Activated CD8-positive, alpha-beta memory T cell treated with anti-CD3 and anti-CD28 coated beads for 24 hours (primary cell): ENCODE measurements around the gene CLCN2.

ENCODE experiments used
- DNase-seq: peaks from one replicate; pipeline ENCODE4 v3.0.0-alpha.2; 2020

Gene CLCN2

DNA sequence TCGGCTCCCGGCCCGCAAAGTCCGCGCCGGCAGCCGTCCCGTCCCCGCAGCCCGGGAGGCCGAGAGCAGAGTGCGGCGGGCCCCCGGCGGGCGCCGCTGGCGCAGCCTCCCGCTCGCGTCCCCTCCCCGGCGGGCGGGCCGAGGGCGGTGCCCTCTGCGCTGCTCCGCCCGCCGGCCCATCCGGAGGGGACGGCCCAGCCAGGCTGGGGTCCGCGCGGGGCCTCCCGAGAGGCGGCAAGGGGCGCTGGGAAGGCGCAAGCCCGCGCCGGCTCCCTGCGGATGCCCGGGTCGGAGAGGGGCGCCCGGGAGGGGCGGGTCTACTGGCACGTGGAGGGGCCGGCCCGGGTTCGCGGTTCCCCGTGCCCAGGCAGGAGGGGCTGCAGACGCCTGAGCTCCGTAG is at the start of gene CLCN2, which contains the start of gene POLR2H:
Gene CLCN2 (minus strand): TSS at position 74 of the 400 bp plus-strand sequence. CDS start 126 bp downstream, outside the sequence.
Gene POLR2H (plus strand): TSS at position 179 of the 400 bp plus-strand sequence. CDS start 1,783 bp downstream, outside the sequence.
- no peak for DNase-seq

DNA sequence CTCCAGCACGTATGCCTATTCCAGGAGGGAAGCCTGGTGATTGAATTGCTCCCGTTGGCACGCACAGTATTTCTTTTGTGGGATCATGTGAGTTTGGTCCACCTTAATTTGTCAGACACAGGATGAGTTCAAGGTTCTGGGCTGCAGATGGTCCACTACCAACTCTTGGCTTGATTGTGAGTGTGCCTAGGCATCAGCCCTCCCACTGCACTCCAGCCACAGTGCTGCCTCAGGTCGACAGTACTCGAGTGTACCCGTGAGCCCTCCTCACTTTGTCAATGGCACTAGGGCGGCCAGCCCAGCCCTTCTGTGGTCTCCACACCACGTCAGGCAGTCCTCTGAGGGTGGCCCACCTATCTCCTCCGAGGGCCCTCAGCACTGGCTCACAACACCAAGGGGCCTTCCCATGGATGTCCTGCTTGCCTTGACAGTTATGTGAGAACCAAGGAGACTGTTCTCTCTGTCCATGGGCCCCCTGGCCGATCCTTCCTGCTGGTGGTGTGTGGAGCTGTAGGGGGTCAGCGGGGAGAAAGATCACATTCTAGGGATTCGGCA is 48.6 kb upstream of the CLCN2 start:
- no peak for DNase-seq

DNA sequence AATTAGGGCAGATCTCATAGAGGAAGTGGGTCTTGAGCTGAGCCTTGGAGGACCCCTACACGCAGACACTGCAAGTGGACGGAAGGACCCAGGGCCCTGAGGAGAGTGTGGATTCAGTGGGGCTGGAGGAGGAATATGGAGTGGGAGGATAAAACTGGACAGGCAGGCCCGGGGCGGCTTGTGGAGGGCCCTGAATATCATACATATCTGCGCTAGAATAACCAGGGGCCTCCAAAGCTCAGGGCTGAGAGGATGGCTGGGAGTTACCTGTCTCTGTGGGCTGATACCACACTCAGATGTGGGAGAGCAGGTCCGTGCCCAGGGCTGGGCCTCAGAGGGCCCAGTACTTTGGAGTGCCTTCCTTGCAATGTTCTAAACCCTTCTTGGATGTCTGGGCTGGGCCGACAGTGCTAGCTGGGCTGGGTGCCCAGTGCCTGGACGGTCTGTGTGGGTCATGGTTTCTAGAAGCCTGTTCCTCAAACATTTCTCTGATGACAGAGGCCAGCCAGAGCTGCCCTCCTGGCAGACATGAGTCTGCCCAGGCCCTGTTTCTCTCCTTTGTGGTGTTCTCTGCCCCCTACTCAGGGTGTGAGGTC is 48.0 kb upstream of the CLCN2 start:
- DNase-seq: no peak

DNA sequence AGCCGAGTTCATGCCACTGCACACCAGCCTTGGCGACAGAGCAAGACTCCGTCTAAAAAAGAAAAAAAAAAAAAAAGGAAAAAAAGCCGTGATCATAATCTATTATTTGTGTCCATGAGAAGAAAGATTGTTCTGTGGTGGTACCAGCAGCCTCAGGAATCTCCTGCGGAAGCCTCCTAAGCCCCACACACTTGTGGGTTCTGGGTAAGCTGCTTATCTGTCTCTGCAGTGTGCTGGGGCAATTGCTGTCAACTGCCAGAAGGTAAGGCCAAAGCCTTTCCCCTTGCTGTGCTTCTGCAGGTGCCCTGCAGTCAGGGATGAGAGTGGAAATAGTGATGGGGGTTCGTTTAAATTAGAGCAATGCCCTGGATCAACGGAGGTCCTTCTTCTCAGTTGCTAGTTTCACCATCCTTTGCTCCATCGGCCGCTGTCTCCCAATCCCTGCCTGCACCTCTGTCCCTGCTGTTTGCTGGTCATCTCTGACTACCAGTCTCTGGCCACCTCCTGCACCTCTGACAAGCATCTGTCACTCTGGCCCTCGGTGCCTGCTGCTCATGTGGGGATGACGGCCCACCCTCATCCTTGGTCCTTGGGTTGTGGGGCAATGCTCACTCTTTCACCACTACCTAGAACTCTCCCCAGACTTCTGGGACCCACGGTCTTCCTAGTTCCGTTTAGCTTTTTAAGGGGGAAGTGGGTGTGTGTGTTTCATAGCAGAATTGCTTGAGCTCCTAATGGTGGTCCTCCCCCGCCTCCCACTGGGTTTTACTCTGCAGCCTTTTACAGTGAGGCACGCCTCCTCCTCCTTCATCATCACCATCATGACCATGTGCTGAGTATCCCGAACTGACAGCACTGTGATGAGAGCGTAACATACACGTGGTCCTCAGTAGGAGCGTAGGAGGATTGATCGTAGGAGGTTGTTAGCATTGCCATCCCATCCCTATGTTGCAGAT is 43.9 kb upstream of the CLCN2 start:
- DNase-seq: no peak

DNA sequence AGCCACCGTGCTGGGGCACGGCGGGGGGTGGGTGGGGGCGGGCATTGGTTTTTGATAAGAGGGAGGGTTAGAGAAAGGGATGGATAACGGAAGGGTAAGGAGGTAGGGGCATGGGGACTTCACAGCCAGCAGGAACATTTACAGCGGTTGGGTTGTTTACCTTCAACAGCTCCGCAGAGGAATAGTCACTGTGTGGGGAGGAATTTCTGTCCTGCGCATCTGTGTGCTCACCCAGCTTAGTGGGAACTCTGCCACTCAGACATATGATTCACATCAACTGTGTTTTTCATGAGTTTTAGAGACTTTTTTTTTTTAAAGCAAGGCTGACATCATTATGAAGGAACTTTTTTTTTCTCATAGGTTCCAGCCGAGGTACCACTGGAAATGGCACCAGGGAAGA is 38.0 kb upstream of the CLCN2 start:
- no peak for DNase-seq

DNA sequence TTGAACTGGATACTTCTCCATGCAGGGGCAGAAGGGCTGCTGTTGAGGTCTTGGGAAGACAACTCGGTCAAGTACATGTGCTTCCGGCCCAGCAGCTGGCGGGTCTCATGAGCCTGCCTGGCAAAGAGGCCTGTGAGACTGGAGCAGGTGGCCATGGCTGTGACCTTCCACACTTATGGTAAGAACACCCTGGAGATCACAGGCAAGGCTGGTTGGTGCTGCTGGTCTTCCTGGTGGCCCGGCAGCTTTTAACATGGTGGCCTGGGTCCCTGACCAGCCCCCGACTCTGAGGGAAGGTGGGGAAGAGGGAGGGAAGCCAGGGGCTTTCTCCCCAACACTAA is 33.9 kb upstream of the CLCN2 start:
- no peak for DNase-seq

DNA sequence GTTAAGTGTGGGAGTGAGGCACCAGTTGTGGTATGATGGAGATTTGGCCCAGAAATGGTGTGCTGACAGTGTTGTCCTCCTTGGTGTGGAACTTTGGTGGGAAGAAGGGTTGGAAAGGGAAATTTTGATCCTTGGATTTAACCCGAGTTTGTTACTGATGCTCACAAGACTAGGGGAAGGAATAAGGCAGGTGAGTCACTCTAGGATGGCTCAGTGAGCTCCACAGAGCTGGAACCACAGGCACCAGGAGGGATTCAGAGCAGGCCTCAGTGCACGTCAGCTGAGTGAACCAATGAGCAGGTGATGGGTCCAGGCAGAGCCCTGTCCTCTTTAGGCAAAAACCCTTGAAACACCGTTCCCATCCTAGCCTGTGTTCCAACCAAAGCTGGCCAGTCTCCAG is 29.9 kb upstream of the CLCN2 start:
- DNase-seq: no peak

DNA sequence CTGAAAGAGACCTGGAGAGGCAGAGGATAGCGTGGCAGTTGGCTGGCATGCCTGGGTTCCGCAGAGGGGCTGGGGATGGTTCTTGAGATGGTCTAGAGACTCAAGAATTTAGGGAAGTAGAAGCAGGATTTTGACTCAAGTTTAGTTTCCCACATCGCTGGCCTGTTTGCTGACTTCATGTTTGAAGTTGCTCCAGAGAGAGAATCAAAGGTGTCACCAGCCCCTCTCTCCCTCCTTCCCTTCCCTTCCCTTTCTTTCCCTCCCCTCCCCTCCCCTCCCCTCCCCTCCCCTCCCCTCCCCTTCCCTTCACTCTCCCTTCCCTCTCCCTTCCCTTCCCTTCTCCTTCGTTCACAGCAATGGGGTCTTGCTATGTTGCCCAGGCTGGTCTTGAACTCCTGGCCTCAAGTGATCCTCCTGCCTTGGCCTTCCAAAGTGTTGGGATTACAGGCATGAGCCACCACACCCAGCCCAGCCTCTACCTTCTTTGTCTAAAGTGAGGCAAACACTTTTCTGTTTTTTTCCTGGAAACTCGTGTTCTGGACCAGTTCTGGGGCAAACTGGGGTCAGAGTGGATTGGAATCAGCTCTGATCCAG is 28.6 kb upstream of the CLCN2 start:
- no peak for DNase-seq

DNA sequence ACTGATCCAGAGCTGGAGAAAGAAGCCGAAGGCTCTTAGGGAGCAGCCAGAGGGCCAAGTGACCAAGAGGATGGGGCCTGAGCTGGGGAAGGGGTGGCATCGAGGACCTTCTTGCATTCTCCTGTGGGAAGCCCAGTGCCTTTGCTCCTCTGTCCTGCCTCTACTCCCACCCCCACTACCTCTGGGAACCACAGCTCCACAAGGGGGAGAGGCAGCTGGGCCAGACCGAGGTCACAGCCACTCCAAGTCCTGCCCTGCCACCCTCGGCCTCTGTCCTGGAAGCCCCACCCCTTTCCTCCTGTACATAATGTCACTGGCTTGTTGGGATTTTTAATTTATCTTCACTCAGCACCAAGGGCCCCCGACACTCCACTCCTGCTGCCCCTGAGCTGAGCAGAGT is 28.0 kb upstream of the CLCN2 start:
- DNase-seq: no peak

DNA sequence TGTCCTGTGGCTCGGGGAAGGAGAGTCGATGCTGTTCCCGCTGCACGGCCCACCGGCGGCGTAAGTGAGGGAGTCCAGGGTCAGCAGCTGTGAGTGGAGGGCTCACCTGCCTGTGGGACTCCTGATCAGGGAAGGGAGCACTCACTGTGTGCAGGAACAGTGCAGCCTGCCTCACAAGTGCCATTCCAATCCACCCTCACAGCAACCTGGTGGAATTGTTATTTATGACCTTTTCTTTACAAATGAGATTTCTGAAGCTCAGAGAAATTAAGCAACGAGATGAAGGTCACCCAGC is 27.5 kb upstream of the CLCN2 start:
- no peak for DNase-seq

DNA sequence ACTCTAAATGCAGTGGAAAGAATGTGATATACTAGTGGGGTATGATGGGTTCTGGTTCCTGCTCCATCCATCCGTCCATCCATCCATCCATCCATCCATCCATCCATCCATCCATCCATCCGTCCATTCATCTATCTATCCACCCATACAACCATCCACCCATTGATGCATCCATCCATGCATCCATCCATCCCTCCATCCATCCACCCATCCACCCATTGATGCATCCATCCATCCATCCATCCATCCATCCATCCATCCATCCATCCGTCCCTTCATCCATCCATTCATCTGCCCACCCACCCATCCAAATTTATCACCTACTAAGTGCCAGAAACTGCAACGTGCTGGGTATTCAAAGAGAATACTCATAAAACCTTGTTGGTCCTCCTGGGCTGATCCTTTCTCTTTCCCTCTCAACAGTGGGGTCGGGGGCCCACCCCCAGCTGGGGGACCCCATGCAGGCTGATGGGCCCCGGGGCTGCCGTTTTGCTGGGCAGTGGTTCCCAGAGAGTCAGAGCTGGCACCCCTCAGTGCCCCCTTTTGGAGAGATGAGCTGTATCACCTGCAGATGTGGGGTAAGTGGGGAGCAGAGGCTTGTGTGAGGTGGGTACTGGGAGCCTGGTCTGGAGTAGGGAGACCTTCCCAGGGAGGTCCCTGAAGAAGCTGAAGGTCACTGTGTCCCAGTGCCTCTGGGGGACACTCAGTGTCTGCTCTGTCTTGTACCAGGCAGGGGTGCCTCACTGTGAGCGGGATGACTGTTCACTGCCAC is 26.9 kb upstream of the CLCN2 start:
- no peak for DNase-seq

DNA sequence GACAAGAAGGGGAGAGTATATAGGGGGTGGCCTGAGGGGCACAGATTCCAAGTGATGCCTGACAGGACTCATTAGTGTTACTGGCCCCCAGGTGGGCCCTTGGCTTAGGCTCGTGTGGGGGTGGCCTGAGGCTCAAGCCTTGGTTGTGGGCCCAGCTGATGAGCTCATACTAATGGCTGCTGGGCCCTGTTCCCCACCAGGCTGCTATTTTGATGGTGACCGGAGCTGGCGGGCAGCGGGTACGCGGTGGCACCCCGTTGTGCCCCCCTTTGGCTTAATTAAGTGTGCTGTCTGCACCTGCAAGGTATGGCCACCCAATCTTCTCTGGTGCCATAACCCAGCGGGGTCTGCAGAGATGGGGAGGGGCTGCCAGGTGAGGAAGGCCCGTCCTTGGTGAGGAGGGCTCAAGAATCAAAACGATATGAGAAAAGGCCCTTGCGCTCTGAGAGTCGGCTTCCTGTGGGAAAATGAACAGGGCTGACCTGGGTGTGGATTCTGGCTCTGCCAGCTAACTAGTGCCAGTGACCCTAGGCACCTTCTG is 25.8 kb upstream of the CLCN2 start:
- no peak for DNase-seq

DNA sequence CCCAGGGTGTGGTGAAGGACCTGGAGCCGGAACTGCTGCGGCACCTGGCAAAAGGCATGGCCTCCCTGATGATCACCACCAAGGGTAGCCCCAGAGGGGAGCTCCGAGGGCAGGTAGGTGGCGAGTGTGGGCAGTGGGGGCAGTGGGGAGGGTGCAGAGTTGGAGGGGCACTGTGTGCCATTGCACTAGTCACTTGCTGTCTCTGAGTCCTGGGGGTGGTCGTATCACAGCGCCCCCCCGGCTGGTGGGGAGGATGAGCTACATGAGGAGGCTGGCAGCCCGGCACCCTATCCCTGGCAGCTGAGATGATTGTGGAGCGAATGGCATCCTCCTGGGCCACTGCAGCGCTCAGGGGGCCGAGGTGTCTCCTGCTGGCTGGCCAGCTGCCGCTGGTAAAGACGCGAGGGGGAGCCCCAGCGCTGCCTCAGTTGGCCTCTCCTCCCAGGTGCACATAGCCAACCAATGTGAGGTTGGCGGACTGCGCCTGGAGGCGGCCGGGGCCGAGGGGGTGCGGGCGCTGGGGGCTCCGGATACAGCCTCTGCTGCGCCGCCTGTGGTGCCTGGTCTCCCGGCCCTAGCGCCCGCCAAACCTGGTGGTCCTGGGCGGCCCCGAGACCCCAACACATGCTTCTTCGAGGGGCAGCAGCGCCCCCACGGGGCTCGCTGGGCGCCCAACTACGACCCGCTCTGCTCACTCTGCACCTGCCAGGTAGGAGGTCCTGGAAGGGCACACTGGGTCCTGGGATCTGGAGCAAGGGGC is 24.8 kb upstream of the CLCN2 start:
- DNase-seq: no peak

DNA sequence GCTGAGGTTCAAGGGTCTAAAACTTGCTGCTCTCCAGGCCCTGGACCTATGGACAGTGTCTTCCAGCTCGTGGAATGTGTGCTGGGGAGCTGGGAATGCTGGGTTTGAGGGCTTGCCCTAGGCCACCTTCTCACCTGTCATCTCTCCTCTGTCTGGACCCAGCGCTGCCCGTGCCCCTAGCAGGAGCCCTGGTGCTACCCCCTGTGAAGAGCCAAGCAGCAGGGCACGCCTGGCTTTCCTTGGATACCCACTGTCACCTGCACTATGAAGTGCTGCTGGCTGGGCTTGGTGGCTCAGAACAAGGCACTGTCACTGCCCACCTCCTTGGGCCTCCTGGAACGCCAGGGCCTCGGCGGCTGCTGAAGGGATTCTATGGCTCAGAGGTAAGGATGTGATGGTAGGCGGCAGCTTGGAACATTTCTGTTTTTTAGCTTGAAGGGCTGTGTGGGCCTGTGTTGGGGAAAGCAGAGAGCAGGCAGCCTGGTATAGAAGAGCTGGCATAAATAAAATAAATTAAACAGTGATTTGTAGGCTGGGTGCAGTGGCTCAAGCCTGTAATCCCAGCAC is 23.5 kb upstream of the CLCN2 start:
- DNase-seq: no peak

DNA sequence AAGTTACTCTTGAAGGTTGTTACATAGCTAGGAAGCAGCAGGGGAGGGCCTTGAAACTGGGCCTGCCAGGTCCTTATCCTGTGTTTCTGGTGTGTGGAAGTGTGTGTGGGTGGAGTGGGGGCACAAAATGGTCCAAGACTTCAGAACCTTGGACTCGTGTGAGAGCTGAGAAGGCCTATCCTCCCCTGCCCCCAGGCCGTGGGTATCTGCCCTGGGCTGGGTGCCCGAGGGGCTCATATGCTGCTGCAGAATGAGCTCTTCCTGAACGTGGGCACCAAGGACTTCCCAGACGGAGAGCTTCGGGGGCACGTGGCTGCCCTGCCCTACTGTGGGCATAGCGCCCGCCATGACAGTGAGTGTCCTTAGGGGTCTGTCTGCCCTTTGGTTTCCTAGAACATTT is 22.9 kb upstream of the CLCN2 start:
- DNase-seq: no peak

DNA sequence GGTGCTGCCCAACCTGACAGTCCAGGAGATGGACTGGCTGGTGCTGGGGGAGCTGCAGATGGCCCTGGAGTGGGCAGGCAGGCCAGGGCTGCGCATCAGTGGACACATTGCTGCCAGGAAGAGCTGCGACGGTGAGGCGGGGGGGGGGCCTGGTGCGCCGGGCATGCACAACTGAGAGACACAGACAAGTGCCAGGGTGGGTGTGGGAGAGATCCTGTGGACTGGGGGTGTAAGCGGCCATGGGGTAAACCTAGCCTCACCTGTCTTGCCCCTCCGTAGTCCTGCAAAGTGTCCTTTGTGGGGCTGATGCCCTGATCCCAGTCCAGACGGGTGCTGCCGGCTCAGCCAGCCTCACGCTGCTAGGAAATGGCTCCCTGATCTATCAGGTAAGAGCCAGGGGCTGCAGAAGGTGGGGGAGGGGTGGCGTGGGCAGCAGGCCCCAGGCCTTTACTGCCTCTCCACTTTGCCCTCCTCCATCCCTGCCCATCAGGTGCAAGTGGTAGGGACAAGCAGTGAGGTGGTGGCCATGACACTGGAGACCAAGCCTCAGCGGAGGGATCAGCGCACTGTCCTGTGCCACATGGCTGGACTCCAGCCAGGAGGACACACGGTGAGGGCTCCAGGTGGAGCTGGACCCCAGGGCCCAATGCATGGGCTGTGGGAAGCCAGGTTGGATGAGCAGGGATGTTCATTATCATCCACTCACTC is 21.8 kb upstream of the CLCN2 start:
- no peak for DNase-seq

DNA sequence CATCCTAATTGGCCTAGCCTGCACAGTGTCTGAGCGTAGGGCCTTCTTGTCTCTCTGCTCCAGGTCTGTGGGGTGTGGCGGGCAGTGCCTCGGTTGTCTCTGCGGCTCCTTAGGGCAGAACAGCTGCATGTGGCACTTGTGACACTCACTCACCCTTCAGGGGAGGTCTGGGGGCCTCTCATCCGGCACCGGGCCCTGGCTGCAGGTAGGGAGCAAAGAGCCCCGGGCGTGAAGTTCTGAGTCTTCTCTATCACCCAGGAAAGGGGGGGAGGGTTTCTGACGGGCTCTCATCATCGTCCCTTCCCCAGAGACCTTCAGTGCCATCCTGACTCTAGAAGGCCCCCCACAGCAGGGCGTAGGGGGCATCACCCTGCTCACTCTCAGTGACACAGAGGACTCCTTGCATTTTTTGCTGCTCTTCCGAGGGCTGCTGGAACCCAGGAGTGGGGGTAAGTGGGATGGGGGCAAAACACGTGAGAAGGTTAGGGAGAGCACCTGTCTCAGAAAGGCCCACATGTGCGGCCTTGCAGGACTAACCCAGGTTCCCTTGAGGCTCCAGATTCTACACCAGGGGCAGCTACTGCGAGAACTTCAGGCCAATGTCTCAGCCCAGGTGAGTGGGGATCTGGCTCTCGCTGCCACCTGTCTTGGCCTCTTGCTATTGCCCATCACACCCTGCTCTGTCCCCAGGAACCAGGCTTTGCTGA is 21.1 kb upstream of the CLCN2 start:
- DNase-seq: no peak

DNA sequence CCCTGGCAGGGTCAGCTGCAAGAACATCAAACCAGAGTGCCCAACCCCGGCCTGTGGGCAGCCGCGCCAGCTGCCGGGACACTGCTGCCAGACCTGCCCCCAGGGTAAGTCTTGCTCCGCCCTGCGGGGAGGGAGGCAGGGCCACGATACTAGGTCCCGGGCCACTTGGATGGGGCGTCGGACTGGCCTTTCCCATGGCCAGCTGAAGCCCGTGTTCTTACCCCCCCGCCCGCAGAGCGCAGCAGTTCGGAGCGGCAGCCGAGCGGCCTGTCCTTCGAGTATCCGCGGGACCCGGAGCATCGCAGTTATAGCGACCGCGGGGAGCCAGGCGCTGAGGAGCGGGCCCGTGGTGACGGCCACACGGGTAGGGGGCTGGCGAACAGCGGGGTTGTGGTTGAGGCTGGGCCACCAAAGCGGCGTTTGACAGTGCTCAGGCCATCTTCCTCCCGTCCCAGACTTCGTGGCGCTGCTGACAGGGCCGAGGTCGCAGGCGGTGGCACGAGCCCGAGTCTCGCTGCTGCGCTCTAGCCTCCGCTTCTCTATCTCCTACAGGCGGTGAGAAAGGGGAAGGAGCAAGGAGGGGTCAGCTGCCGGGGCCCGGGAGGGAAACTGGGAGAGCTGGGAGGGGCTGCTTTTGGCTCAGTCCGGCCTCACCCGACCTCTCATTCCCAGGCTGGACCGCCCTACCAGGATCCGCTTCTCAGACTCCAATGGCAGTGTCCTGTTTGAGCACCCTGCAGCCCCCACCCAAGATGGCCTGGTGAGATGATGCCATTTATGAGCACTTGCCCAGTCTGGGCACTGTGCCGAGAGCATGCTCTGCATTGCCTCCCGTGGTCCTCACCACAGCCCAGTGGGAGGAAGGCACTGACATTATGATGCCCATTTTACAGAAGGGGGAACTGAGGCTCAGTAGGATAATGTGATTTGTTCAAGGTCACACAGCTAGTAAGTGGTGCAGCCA is 20.1 kb upstream of the CLCN2 start:
- peak; percentile 67 for DNase-seq

DNA sequence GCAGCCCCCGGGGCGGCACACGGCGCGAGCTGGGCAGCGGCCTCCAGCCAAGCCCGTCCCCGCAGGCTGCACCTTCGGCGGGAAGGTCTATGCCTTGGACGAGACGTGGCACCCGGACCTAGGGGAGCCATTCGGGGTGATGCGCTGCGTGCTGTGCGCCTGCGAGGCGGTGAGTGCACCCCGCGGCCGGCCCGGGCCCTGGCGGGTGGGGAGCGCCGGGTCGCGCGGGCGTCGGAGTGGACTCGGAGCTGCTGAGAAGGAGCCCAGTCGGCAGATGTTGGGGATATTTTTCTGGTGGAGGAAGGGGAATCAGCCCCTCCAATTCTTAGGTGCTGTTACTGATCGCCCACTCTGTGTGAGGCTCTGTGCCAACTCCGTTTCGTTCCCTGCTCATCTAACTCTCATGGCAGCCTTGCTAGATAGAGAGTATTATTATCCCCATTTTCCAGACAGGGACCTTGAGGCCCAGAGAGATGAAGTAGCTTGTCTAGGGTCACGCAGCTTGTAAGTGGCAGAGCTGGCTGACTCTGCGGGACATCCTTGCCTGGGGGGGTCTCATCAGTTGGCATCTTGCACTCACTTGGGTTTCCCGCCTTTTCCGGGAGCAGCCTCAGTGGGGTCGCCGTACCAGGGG is 19.3 kb upstream of the CLCN2 start:
- peak; percentile 64 for DNase-seq
